ENCODE measurements around the gene RPS6KL1. TPM values are rescaled to one million over a fixed set of nuclear protein-coding genes. Genes with fewer than 3 reads are reported as not detected.

Gene RPS6KL1
- total RNA-seq, 1 donor from 2014 or later: 248 TPM

GRCh38 chr14:74941676-74942097 lies 18.6 kb upstream of the RPS6KL1 start:
- Mint-ChIP-seq H3K4me1 (ENCODE audit: low read depth, unreplicated experiment) (peaks cover 25% of the 10 kb centered on the region), H3K27me3 (ENCODE audit: unreplicated experiment) (peaks cover 3% of the 10 kb centered on the region), H3K4me3 (ENCODE audit: unreplicated experiment) (no peak overlapping the region), H3K36me3 (ENCODE audit: unreplicated experiment) (no peaks in the 10 kb centered on the region), H3K27ac (ENCODE audit: unreplicated experiment) (no peak overlapping the region), H3K9me3 (ENCODE audit: unreplicated experiment) (peaks cover 4% of the 10 kb centered on the region)
- no peak for DNase-seq
- TF ChIP-seq CTCF (IDR thresholded peaks at IDR 0.05; ENCODE audit: partially characterized antibody, unreplicated experiment): no peak

- no peak for TF ChIP-seq CTCF (IDR thresholded peaks at IDR 0.05; ENCODE audit: partially characterized antibody, unreplicated experiment)
- H3K27ac Mint-ChIP-seq (ENCODE audit: unreplicated experiment): no peak overlapping the region
Measured at GRCh38 chr14:74940956-74941565, 18.0 kb upstream of the RPS6KL1 start.

GRCh38 chr14:74938531-74939495 lies 15.8 kb upstream of the RPS6KL1 start:
- H3K36me3 Mint-ChIP-seq (ENCODE audit: unreplicated experiment): no peaks in the 10 kb centered on the region

More at GRCh38 chr14:74940956-74941565, 18.0 kb upstream of the RPS6KL1 start:
- DNase-seq: no peak
- peaks cover 6% of the 10 kb centered on the region for H3K9me3 Mint-ChIP-seq (ENCODE audit: unreplicated experiment)
- no peak overlapping the region for H3K4me3 Mint-ChIP-seq (ENCODE audit: unreplicated experiment)
- peaks cover 23% of the 10 kb centered on the region for H3K4me1 Mint-ChIP-seq (ENCODE audit: low read depth, unreplicated experiment)
- H3K27me3 Mint-ChIP-seq (ENCODE audit: unreplicated experiment): peaks cover 3% of the 10 kb centered on the region
- no peaks in the 10 kb centered on the region for H3K36me3 Mint-ChIP-seq (ENCODE audit: unreplicated experiment)

GRCh38 chr14:74937171-74937570 lies 14.1 kb upstream of the RPS6KL1 start:
- no peak for DNase-seq
- H3K27ac Mint-ChIP-seq (ENCODE audit: unreplicated experiment): no peak overlapping the region
- no peak for TF ChIP-seq CTCF (IDR thresholded peaks at IDR 0.05; ENCODE audit: partially characterized antibody, unreplicated experiment)
- H3K4me1 Mint-ChIP-seq (ENCODE audit: low read depth, unreplicated experiment): peaks cover 45% of the 10 kb centered on the region
- no peaks in the 10 kb centered on the region for H3K36me3 Mint-ChIP-seq (ENCODE audit: unreplicated experiment)
- peaks cover 9% of the 10 kb centered on the region for H3K9me3 Mint-ChIP-seq (ENCODE audit: unreplicated experiment)
- peaks cover 5% of the 10 kb centered on the region for H3K27me3 Mint-ChIP-seq (ENCODE audit: unreplicated experiment)
- H3K4me3 Mint-ChIP-seq (ENCODE audit: unreplicated experiment): no peak overlapping the region

More at GRCh38 chr14:74938531-74939495, 15.8 kb upstream of the RPS6KL1 start:
- H3K4me3 Mint-ChIP-seq (ENCODE audit: unreplicated experiment): peak overlapping the region; percentile 5
- H3K9me3 Mint-ChIP-seq (ENCODE audit: unreplicated experiment): peaks cover 6% of the 10 kb centered on the region
- H3K27me3 Mint-ChIP-seq (ENCODE audit: unreplicated experiment): peaks cover 7% of the 10 kb centered on the region
- no peak for TF ChIP-seq CTCF (IDR thresholded peaks at IDR 0.05; ENCODE audit: partially characterized antibody, unreplicated experiment)
- H3K4me1 Mint-ChIP-seq (ENCODE audit: low read depth, unreplicated experiment): peaks cover 36% of the 10 kb centered on the region
- H3K27ac Mint-ChIP-seq (ENCODE audit: unreplicated experiment): no peak overlapping the region
- DNase-seq: no peak

Data from glutamatergic neuron (in vitro differentiated cells).